ENCODE data around the gene CPLX3.

- TF ChIP-seq CTCF (IDR thresholded peaks at IDR 0.05) (no peak), POLR2A (IDR thresholded peaks at IDR 0.05) (no peak)
Observed at GRCh38 chr15:74878273-74878672, 51.8 kb downstream of the CPLX3 start.

All from uterus (tissue), 2 donors.